HK-2 (cell line): ENCODE measurements around the gene DOHH.

Source experiments
- DNase-seq: peaks from one replicate; pipeline ENCODE4 v3.0.0-alpha.2; 2018; ENCODE audit not compliant: unreplicated experiment

The DOHH gene

DNA sequence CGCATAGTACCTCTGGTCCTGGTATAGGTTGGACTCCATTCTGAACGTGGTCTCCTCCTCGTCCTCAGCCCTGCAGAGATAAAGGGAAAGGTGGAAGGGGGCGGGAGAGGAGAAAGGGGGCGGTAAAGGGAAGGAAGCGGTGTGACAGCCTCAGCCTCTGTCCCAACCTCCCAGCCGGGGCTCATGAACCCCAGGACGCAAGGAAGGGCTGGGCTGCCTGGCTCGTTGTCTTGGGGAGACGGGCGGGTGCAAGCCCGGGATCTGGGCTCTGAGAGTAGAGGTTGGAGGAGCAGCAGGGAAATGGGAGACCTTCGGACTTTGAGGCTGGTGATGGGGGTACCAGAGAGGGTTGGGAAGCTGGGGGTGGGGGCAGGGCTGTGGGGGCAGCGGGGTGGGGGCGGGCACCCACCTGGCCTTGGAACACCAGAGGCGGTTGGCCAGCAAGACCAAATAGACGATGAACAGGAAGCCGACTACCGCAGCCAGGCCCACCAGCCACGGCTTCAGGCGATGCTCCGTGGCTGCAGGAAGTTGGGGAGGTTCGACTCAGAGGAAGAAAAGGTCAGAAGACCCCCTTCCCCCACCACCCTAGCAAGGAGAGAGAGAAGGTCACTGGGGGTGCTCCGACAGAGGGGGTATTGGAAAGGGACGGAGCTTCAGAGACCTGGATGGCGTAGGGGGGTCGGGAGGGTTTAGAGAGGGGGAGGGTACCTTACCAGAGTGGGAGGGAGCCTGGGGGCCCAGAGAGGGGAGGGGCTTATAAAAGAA is 21.9 kb downstream of the DOHH start:
- DNase-seq: no peak

DNA sequence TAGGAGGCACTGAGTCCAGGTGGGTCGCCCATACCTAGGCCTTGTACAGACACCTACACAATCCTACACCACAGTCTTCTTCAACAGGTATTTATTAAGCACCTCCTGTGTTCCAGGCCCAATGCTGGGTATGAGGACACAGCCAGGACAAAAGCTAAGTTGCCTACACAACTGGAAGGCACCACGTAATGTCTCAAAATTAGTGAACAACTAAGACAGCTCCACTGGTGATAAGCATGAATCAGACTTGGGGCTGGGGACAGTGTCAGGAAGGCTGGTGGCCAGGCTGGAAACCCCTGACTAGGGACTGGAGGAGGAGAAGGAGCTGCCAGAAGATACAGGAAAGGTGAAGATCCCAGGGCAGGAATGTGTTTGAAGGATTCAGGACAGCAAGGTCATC is 22.5 kb downstream of the DOHH start:
- DNase-seq: no peak

DNA sequence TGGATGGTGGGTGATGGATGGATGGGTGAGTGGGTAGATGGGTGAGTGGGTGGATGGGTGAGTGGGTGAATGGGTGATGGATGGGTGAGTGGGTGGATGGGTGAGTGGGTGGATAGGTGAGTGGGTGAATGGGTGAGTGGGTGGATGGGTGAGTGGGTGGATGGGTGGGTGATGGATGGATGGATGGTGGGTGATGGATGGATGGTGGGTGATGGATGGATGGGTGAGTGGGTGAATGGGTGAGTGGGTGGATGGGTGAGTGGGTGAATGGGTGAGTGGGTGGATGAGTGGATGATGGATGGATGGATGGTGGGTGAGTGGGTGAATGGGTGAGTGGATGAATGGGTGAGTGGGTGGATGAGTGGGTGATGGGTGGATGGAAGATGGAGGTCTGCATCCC is 23.0 kb downstream of the DOHH start:
- no peak for DNase-seq

DNA sequence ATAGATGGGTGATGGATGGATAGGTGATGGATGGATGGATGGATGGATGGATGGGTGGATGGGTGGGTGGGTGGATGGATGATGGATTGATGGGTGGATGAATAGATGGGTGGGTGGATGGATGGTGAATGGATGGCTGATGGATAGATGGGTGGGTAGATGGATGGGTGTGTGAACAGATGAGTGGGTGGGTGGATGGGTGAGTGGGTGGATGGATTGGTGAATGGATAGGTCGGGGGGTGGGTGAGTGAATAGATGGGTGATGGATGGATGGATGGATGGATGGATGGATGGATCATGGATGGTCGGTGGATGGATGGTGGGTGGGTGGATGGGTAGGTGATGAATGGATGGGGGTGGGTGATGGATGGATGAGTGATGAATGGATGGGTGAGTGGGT is 23.6 kb downstream of the DOHH start:
- DNase-seq: no peak

- no peak for DNase-seq
These were observed 25.0 kb downstream of the DOHH start for GRCh38 chr19:3475449-3475848.

DNA sequence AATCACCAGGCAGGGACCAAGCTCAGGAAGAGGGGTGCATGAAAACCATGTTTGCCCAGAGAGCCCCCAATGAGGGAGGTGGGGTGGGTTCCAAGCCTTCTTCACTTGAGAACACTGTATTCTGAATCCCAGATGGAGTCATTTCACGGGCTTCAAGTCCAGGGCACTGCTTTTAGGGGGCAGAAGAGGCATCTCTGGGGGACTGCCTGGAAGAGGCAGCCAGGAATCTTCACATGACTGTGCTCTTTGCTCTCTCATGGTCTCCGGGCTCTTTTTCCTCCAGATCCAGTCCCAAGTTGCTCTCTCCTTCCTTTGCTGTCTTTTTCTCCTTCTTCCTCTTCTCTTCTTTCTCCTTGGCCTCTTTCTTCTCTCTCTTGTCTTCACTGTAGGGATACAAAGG is 25.9 kb downstream of the DOHH start:
- DNase-seq: no peak

- no peak for DNase-seq
These were observed 26.5 kb downstream of the DOHH start for GRCh38 chr19:3474010-3474409.

- no peak for DNase-seq
These were observed 28.4 kb downstream of the DOHH start for GRCh38 chr19:3471954-3472655.

DNA sequence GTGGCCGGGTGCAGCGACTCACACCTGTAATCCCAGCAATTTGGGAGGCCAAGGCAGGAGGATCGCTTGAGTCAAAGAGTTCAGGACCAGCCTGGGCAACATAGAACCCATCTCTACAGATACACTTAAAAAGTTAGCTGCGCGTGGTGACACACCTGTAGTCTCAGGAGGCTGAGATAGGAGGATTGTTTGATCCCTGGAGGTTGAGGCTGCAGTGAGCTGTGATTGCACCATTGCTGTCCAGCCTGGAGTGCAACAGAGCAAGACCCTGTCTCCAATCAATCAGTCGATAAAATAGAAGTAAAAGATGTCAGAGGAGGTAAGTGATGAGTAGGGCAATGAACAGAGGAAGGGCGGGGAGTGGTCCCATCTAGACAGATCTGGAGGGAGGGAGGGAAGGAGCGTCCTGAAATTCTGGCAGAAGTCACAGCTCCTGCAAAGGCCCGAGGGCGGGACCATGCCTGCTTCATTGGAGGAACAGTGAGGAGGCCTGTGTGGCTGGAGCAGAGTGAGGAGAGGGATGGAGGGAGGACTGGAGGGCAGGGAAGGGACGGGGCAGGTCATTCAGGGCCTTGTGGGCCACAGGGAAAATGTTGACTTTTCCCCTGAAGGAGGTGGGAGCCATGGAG is 29.9 kb downstream of the DOHH start:
- no peak for DNase-seq

GRCh38 chr19:3469638-3470499 is 30.6 kb downstream of the DOHH start:
- no peak for DNase-seq

GRCh38 chr19:3468211-3468610 is 32.3 kb downstream of the DOHH start:
- no peak for DNase-seq

- DNase-seq: no peak
These were observed 32.9 kb downstream of the DOHH start for GRCh38 chr19:3467437-3468198.

DNA sequence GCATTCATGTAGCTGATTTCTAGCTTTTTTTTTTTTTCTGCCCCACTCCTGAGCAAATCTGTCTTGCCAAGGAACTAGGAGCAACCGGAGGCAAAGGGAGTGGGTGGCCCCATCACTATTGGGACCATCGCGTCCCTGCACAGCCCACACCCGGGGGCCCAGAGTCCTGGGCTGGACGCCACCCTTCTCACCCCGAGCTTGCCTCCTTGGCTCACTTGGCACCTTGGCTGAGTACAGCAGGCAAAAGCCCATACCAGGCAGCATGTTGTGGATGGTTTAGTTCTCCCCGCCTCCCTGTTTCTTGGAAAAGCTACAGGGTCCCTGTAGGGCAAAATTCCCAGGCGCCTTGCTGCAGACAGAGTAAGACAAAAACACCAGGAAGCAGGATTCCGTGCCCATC is 33.8 kb downstream of the DOHH start:
- no peak for DNase-seq

- no peak for DNase-seq
These were observed 34.9 kb downstream of the DOHH start for GRCh38 chr19:3465552-3465951.

- DNase-seq: no peak
These were observed 35.8 kb downstream of the DOHH start for GRCh38 chr19:3464587-3465235.

- no peak for DNase-seq
These were observed 36.5 kb downstream of the DOHH start for GRCh38 chr19:3463714-3464586.

DNA sequence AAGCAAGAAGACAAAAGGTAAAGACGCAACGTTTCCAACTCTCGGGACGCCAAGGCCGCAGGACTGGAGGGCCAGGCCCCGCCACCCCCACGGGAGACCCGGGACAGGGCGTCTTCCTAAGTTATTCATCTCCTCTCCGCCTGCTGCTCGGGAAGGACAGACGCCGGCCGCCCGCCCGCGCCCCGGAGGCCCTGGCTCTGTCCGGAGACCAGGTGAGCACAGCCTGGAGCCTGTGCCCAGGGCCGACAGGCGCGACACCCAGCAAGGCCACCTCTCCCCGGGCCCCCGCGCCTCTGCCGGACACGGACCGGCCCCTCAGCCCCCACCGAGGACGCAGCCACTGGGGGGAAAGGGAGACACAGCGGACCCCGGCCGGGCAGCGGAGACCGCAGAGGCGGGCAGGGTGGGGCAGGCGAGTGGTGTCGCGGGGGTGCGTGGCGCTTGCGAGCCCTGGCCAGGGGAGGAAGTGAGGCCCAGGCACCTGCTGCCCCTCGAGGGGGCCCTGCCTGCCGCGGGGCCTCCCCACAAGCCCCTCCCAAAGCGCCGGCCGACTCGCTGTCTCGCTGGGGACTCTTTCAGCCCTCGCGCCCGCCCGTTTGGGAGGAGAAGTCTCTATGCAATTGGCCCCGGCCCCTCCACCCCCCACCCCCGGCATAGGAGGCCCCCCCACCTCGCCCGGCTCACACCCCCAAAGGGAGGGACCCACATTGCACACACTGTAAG is 37.3 kb downstream of the DOHH start:
- no peak for DNase-seq

DNA sequence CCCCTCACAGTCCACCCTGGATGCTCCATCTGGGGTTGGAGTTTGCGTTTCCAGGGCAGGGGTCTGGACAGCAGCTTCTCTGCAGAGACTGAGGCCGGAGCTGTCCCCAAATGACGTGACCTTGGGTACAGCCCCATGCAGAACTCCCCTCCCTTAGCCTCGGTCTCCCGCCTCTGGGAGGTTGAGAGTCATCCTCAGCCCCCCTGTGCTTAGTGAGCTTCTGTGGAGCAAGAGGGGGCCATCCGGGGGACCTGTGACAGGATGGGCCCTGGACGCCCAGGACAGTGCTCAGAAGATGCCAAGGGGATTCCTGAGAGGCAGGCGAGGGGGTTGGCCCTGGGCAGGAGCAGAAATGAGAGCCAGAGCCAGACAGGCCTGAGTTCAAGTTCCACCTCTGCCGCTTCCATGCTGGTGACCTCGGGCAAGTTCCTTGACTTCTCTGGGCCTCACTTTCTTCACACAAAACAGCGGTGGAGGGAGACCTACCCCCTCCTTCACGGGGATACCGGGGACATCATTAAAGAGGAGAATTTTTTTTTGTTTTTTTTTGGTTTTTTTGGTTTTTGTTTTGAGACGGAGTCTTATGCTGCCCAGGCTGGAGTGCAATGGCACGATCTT is 40.4 kb downstream of the DOHH start:
- DNase-seq: no peak
